ENCODE results near the gene ENTHD1.

The ENTHD1 gene

GRCh38 chr22:39935116-39935515, 41.6 kb upstream of the ENTHD1 start:
- no peaks in the 10 kb centered on the region for H3K36me3 ChIP-seq (ENCODE audit: control insufficient read depth in 1 of 2, insufficient read depth in 2 of 2, low read length in 2 of 2)
- H3K4me1 ChIP-seq (ENCODE audit: control insufficient read depth in 1 of 2, insufficient read depth in 2 of 2, low read length in 2 of 2): no peaks in the 10 kb centered on the region
- H3K9me3 ChIP-seq (ENCODE audit: control insufficient read depth in 1 of 2, low read length in 2 of 2): no peaks in the 10 kb centered on the region
- no peak overlapping the region for H3K4me3 ChIP-seq (ENCODE audit: low read depth in 1 of 2, low read length in 2 of 2)
- H3K27me3 ChIP-seq (ENCODE audit: low read depth, low read length): no peaks in the 10 kb centered on the region
- no peak overlapping the region for H3K27ac ChIP-seq (ENCODE audit: low read length)

DNA sequence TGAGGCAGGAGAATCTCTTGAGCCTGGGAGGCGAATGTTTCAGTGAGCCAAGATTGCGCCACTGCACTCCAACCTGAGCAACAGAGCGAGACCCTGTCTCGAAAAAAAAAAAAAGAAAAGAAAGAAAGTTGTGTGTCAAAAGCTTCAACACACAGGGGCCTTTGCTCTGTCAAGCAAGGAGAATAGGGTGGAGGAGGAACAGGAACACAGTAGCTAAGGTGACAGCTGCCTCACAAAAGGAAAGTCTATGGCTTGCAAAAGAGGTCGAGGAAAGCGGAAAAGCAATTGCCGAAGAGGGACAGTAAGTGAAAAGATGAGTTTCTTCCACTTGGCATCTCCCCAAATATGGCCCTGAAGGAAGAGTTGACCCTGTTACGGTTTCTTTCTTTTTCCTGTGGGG, 40.2 kb upstream of the ENTHD1 start:
- no peak overlapping the region for H3K4me3 ChIP-seq (ENCODE audit: low read depth in 1 of 2, low read length in 2 of 2)
- H3K4me1 ChIP-seq (ENCODE audit: control insufficient read depth in 1 of 2, insufficient read depth in 2 of 2, low read length in 2 of 2): no peaks in the 10 kb centered on the region
- H3K27me3 ChIP-seq (ENCODE audit: low read depth, low read length): no peaks in the 10 kb centered on the region
- H3K27ac ChIP-seq (ENCODE audit: low read length): no peak overlapping the region
- H3K9me3 ChIP-seq (ENCODE audit: control insufficient read depth in 1 of 2, low read length in 2 of 2): no peaks in the 10 kb centered on the region
- H3K36me3 ChIP-seq (ENCODE audit: control insufficient read depth in 1 of 2, insufficient read depth in 2 of 2, low read length in 2 of 2): no peaks in the 10 kb centered on the region

DNA sequence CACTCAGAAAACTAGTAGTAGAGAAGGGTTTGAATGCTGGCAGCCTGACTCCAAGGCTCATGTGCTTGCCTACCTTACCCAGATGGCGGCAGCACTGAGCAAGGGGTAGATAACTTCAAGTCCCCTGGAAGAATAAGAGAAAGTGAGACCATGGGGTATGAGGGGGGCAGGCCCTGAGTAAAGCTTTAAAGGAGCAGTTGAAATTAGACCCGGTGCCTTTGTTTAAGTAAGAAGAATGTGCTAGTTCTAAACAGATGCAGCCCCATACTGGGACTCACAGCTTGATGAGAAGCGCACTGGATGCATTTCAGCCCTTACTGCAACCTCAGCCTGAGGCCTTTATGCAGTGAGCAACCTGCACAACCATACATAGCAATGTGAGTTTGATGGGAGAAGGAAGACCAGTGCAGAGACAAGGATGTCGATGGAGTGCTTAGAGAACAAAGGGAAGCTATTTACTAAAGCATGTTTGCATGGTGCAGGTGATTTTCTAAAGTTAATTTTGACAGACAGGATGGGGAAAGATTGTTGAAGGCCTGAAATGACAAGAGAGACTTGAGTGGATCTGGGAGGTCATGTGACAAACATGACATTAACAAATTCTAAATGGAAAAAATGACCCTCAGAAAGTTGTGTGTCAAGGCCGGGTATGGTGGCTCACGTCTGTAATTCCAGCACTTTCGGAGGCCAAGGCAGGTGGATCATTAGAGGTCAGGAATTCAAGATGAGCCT, 39.5 kb upstream of the ENTHD1 start:
- Histone ChIP-seq H3K4me3 (ENCODE audit: low read depth in 1 of 2, low read length in 2 of 2) (no peak overlapping the region), H3K36me3 (ENCODE audit: control insufficient read depth in 1 of 2, insufficient read depth in 2 of 2, low read length in 2 of 2) (no peaks in the 10 kb centered on the region), H3K27ac (ENCODE audit: low read length) (no peak overlapping the region), H3K27me3 (ENCODE audit: low read depth, low read length) (no peaks in the 10 kb centered on the region), H3K4me1 (ENCODE audit: control insufficient read depth in 1 of 2, insufficient read depth in 2 of 2, low read length in 2 of 2) (no peaks in the 10 kb centered on the region), H3K9me3 (ENCODE audit: control insufficient read depth in 1 of 2, low read length in 2 of 2) (no peaks in the 10 kb centered on the region)

DNA sequence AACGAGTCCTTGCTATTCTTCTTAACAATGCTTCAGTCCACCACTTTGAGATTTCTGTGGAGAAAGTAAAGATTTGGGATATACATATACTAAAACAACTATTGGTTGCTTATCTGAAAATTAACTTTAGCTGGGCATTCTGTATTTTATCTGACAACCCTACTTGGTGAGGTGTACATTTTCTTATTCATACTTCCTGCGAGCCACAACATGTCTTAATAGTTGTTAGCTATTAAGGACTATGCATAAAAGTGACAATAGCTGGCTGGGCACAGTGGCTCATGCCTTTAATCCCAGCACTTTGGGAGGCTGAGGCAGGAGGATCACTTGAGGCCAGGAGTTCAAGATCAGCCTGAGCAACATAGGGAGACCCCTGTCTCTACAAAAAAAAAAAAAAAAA, 38.6 kb upstream of the ENTHD1 start:
- Histone ChIP-seq H3K4me3 (ENCODE audit: low read depth in 1 of 2, low read length in 2 of 2) (no peak overlapping the region), H3K27me3 (ENCODE audit: low read depth, low read length) (no peaks in the 10 kb centered on the region), H3K9me3 (ENCODE audit: control insufficient read depth in 1 of 2, low read length in 2 of 2) (no peaks in the 10 kb centered on the region), H3K4me1 (ENCODE audit: control insufficient read depth in 1 of 2, insufficient read depth in 2 of 2, low read length in 2 of 2) (no peaks in the 10 kb centered on the region), H3K27ac (ENCODE audit: low read length) (no peak overlapping the region), H3K36me3 (ENCODE audit: control insufficient read depth in 1 of 2, insufficient read depth in 2 of 2, low read length in 2 of 2) (no peaks in the 10 kb centered on the region)

DNA sequence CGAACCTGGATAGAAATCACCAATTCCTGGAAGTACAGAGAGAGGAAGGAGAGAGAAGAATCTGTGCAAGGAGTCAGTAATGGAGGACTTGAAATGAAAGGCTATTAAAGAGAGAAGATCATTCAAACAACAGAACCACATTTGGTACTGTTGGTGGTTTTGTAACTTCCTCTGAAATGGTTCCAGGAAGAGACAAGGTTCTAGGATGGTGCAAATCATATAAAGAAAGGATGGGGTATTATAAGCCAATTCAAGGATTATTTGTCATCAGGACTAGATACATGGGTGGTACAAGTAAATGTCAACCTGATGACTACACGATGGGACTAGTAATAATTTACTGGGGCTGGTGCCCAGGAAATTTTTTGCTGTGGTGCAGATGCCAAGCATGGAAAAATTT, 37.7 kb upstream of the ENTHD1 start:
- H3K27me3 ChIP-seq (ENCODE audit: low read depth, low read length): no peaks in the 10 kb centered on the region
- no peaks in the 10 kb centered on the region for H3K9me3 ChIP-seq (ENCODE audit: control insufficient read depth in 1 of 2, low read length in 2 of 2)
- no peaks in the 10 kb centered on the region for H3K36me3 ChIP-seq (ENCODE audit: control insufficient read depth in 1 of 2, insufficient read depth in 2 of 2, low read length in 2 of 2)
- H3K27ac ChIP-seq (ENCODE audit: low read length): no peak overlapping the region
- H3K4me1 ChIP-seq (ENCODE audit: control insufficient read depth in 1 of 2, insufficient read depth in 2 of 2, low read length in 2 of 2): no peaks in the 10 kb centered on the region
- no peak overlapping the region for H3K4me3 ChIP-seq (ENCODE audit: low read depth in 1 of 2, low read length in 2 of 2)

DNA sequence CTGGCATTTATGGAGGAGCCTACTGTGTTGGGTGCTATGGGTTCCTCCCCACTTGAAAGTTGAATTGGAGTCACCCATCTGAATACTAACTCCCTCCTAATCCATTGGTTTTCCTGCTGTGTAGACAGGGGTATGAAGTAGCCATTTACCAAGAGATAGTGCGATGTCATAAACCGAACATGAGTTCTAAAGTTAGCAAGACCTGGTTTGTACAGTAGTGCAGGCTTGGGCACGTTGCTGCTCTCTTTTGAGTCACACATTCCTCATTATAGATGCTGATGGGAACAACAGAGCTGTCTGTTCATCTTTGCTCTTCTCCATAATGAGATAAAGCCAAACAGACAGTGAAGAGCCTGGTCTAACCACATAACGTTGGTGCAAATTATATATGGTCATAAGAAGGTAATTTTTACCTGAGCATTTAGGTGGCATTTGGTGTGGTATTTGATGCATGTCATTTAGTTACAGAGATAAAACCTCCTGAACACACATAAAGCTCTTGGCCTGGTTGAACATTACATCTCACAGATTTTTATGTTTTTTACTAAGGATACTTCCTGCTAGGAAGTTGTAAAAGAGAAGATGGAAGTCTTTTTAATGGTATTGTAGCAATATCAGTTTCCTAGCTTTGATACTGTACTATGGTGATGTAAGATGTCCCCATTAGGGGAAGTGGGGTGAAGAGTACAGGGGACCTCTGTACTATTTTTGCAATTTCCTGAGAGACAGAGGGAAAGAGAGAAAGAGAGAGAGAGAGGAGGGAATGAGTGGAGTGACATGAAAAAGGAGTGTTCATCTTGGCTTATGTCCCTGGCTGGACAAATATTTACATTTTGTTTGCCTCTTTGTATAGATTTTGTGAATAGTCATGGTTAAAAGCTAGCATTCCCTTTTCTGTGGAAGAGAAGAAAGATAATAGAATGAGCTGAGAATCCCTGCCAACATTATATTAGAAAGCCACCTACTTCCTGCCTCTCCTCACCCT, 35.3 kb upstream of the ENTHD1 start:
- no peaks in the 10 kb centered on the region for H3K4me1 ChIP-seq (ENCODE audit: control insufficient read depth in 1 of 2, insufficient read depth in 2 of 2, low read length in 2 of 2)
- H3K27ac ChIP-seq (ENCODE audit: low read length): no peak overlapping the region
- H3K27me3 ChIP-seq (ENCODE audit: low read depth, low read length): no peaks in the 10 kb centered on the region
- H3K36me3 ChIP-seq (ENCODE audit: control insufficient read depth in 1 of 2, insufficient read depth in 2 of 2, low read length in 2 of 2): no peaks in the 10 kb centered on the region
- no peak overlapping the region for H3K4me3 ChIP-seq (ENCODE audit: low read depth in 1 of 2, low read length in 2 of 2)
- H3K9me3 ChIP-seq (ENCODE audit: control insufficient read depth in 1 of 2, low read length in 2 of 2): no peaks in the 10 kb centered on the region

DNA sequence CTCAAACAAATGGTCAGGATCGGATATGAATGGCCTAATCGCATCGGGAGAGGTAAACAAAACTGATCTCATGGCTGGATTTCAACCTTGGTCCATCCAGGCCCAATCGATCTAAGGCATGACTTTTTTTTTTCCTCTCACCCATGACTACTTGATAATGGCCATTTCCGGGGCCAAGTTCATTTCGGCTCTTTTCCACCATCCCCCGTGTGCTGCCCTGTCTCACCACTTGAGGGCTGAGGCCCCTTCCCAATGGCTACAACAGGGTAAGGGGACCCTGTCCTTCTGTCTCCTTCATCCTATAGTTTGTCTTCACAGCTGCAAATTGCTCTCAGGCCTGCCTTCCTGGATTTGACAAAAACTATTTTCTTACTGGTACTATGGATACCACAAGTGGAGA, 34.0 kb upstream of the ENTHD1 start:
- no peaks in the 10 kb centered on the region for H3K9me3 ChIP-seq (ENCODE audit: control insufficient read depth in 1 of 2, low read length in 2 of 2)
- no peaks in the 10 kb centered on the region for H3K4me1 ChIP-seq (ENCODE audit: control insufficient read depth in 1 of 2, insufficient read depth in 2 of 2, low read length in 2 of 2)
- H3K27ac ChIP-seq (ENCODE audit: low read length): no peak overlapping the region
- H3K36me3 ChIP-seq (ENCODE audit: control insufficient read depth in 1 of 2, insufficient read depth in 2 of 2, low read length in 2 of 2): no peaks in the 10 kb centered on the region
- H3K27me3 ChIP-seq (ENCODE audit: low read depth, low read length): no peaks in the 10 kb centered on the region
- H3K4me3 ChIP-seq (ENCODE audit: low read depth in 1 of 2, low read length in 2 of 2): no peak overlapping the region

GRCh38 chr22:39926753-39927152, 33.2 kb upstream of the ENTHD1 start:
- Histone ChIP-seq H3K36me3 (ENCODE audit: control insufficient read depth in 1 of 2, insufficient read depth in 2 of 2, low read length in 2 of 2) (no peaks in the 10 kb centered on the region), H3K4me3 (ENCODE audit: low read depth in 1 of 2, low read length in 2 of 2) (no peak overlapping the region), H3K27me3 (ENCODE audit: low read depth, low read length) (no peaks in the 10 kb centered on the region), H3K27ac (ENCODE audit: low read length) (no peak overlapping the region), H3K4me1 (ENCODE audit: control insufficient read depth in 1 of 2, insufficient read depth in 2 of 2, low read length in 2 of 2) (no peaks in the 10 kb centered on the region), H3K9me3 (ENCODE audit: control insufficient read depth in 1 of 2, low read length in 2 of 2) (no peaks in the 10 kb centered on the region)

- Histone ChIP-seq H3K27ac (ENCODE audit: low read length) (no peak overlapping the region), H3K9me3 (ENCODE audit: control insufficient read depth in 1 of 2, low read length in 2 of 2) (no peaks in the 10 kb centered on the region), H3K4me1 (ENCODE audit: control insufficient read depth in 1 of 2, insufficient read depth in 2 of 2, low read length in 2 of 2) (no peaks in the 10 kb centered on the region), H3K4me3 (ENCODE audit: low read depth in 1 of 2, low read length in 2 of 2) (no peak overlapping the region), H3K27me3 (ENCODE audit: low read depth, low read length) (no peaks in the 10 kb centered on the region), H3K36me3 (ENCODE audit: control insufficient read depth in 1 of 2, insufficient read depth in 2 of 2, low read length in 2 of 2) (no peaks in the 10 kb centered on the region)
Measured at GRCh38 chr22:39925909-39926679, 32.5 kb upstream of the ENTHD1 start.

DNA sequence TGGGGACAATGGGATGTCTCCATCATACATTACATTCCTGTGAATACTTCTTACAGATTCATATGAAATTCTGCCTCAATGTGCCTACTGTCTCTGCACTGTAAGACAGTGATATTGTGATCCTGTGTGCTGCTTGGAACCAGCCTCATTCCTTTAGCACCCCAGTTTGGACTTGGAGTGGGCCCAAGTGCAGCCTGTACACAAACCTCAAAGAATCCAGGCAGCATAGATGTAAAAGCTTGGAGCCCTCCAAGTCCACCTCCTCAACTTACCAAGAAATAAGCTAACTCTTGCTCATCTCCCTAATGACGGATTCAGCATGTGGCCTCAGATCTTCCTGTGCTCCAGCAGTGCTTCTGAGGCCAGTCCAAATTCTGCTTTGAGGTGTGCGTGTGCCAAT, 31.7 kb upstream of the ENTHD1 start:
- H3K36me3 ChIP-seq (ENCODE audit: control insufficient read depth in 1 of 2, insufficient read depth in 2 of 2, low read length in 2 of 2): no peaks in the 10 kb centered on the region
- no peaks in the 10 kb centered on the region for H3K4me1 ChIP-seq (ENCODE audit: control insufficient read depth in 1 of 2, insufficient read depth in 2 of 2, low read length in 2 of 2)
- H3K27me3 ChIP-seq (ENCODE audit: low read depth, low read length): no peaks in the 10 kb centered on the region
- no peak overlapping the region for H3K4me3 ChIP-seq (ENCODE audit: low read depth in 1 of 2, low read length in 2 of 2)
- H3K27ac ChIP-seq (ENCODE audit: low read length): no peak overlapping the region
- no peaks in the 10 kb centered on the region for H3K9me3 ChIP-seq (ENCODE audit: control insufficient read depth in 1 of 2, low read length in 2 of 2)

DNA sequence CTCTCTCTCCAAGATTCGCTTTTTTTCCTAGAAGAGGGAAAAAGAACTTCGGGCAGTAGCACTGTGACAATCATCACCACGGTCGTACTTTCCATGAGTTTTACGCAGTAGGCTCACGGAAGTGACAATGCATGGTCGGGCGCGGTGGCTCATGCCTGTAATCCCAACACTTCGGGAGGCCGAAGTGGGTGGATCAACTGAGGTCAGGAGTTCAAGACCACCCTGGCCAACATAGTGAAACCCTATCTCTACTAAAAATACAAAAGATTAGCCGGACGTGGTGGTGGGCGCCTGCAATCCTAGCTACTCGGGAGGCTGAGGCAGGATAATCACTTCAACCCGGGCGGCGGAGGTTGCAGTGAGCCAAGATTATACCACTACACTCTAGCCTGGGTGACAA, 30.7 kb upstream of the ENTHD1 start:
- Histone ChIP-seq H3K9me3 (ENCODE audit: control insufficient read depth in 1 of 2, low read length in 2 of 2) (no peaks in the 10 kb centered on the region), H3K4me1 (ENCODE audit: control insufficient read depth in 1 of 2, insufficient read depth in 2 of 2, low read length in 2 of 2) (no peaks in the 10 kb centered on the region), H3K27me3 (ENCODE audit: low read depth, low read length) (no peaks in the 10 kb centered on the region)

More for the DNA sequence above, 30.7 kb upstream of the ENTHD1 start:
- Histone ChIP-seq H3K4me3 (ENCODE audit: low read depth in 1 of 2, low read length in 2 of 2) (no peak overlapping the region), H3K36me3 (ENCODE audit: control insufficient read depth in 1 of 2, insufficient read depth in 2 of 2, low read length in 2 of 2) (no peaks in the 10 kb centered on the region), H3K27ac (ENCODE audit: low read length) (no peak overlapping the region)

Data from muscle layer of duodenum (tissue), 2 donors.